Esophagus squamous epithelium (tissue), 4 donors: ENCODE results near the gene CD47.

Source experiments
- CTCF ChIP-seq, 6 experiments: fragments of 450-650 bp in 4 of 6; fragments of 200-600 bp in 2 of 6; sonication (generic) in 2 of 6; IDR thresholded peaks; one replicate each; pipeline ENCODE4 v1.5.1; 2016 to 2019; ENCODE audit warnings: antibody characterized with exemption in 6 of 6, mild to moderate bottlenecking in 4 of 6, moderate library complexity in 4 of 6
- POLR2A ChIP-seq, 4 donors: fragments of 450-650 bp; IDR thresholded peaks; one replicate each; pipeline ENCODE4 v1.6.1; 2017; ENCODE audit warnings: antibody characterized with exemption in 4 of 4, mild to moderate bottlenecking in 4 of 4, moderate library complexity in 3 of 4

GRCh38 chr3:108085370-108085769 lies 5.5 kb downstream of the CD47 start:
- TF ChIP-seq POLR2A (IDR thresholded peaks at IDR 0.05) (no peak), CTCF (IDR thresholded peaks at IDR 0.05) (no peak)
